Measurements from ENCODE around the gene CLDN6.

The CLDN6 gene

GRCh38 chr16:3025032-3026002 lies 7.3 kb upstream of the CLDN6 start:
- no peak for ATAC-seq
- Mint-ChIP-seq H3K27me3 (peaks cover 24% of the 10 kb centered on the region), H3K27ac (no peak overlapping the region), H3K4me1 (peaks cover 79% of the 10 kb centered on the region), H3K4me3 (peak overlapping the region; percentile 27 to 33), H3K9me3 (no peaks in the 10 kb centered on the region)
- DNase-seq, result no peak

GRCh38 chr16:3023669-3024478 lies 5.9 kb upstream of the CLDN6 start, which contains the start of the genes HCFC1R1 and THOC6:
Gene HCFC1R1 (minus strand): TSS chr16:3023942. CDS start chr16:3023941, 1 bp downstream.
Gene THOC6 (plus strand): TSS chr16:3024035. CDS start chr16:3024327, 292 bp downstream.
- H3K4me3 Mint-ChIP-seq, result peak within 1 kb of the TSS; percentile 85
- peak within 1 kb of the TSS; percentile 95 to 96 for H3K27ac Mint-ChIP-seq
- peaks cover 79% of the 10 kb centered on the region for H3K4me1 Mint-ChIP-seq
- H3K9me3 Mint-ChIP-seq, result no peaks in the 10 kb centered on the region
- DNase-seq (peak; percentile 95 to 96), ATAC-seq (peak; percentile 87)
- H3K27me3 Mint-ChIP-seq, result peaks cover 22% of the 10 kb centered on the region

- H3K27me3 Mint-ChIP-seq, result peaks cover 22% of the 10 kb centered on the region
- H3K4me1 Mint-ChIP-seq, result peaks cover 79% of the 10 kb centered on the region
- peak overlapping the region; percentile 8 to 75 for H3K27ac Mint-ChIP-seq
- peak overlapping the region; percentile 85 for H3K4me3 Mint-ChIP-seq
- DNase-seq (no peak), ATAC-seq (no peak)
- H3K9me3 Mint-ChIP-seq, result no peaks in the 10 kb centered on the region
These were observed 5.4 kb upstream of the CLDN6 start for GRCh38 chr16:3023415-3023668.

GRCh38 chr16:3022684-3023414 lies 4.9 kb upstream of the CLDN6 start:
- DNase-seq (no peak), ATAC-seq (no peak)
- Mint-ChIP-seq H3K9me3 (no peaks in the 10 kb centered on the region), H3K4me1 (peaks cover 79% of the 10 kb centered on the region), H3K27ac (peak overlapping the region in 1 of 2 donors; percentile 89), H3K27me3 (peaks cover 22% of the 10 kb centered on the region), H3K4me3 (peak overlapping the region; percentile 85)

- H3K27me3 Mint-ChIP-seq, result peaks cover 28% of the 10 kb centered on the region
- DNase-seq, result peak; percentile 77 to 85
- H3K4me3 Mint-ChIP-seq, result peak overlapping the region; percentile 85
- peak; percentile 39 for ATAC-seq
- no peaks in the 10 kb centered on the region for H3K9me3 Mint-ChIP-seq
- H3K4me1 Mint-ChIP-seq, result peaks cover 77% of the 10 kb centered on the region
- peak overlapping the region; percentile 65 to 96 for H3K27ac Mint-ChIP-seq
These were observed 4.3 kb upstream of the CLDN6 start for GRCh38 chr16:3022208-3022683.

- Mint-ChIP-seq H3K4me3 (peak overlapping the region; percentile 85), H3K27ac (peak overlapping the region; percentile 65 to 96), H3K27me3 (peaks cover 34% of the 10 kb centered on the region), H3K9me3 (no peaks in the 10 kb centered on the region), H3K4me1 (peaks cover 77% of the 10 kb centered on the region)
- DNase-seq, result peak; percentile 72 to 76
- peak; percentile 42 for ATAC-seq
These were observed 3.6 kb upstream of the CLDN6 start for GRCh38 chr16:3021449-3022207.

GRCh38 chr16:3020604-3021448 lies 2.8 kb upstream of the CLDN6 start:
- DNase-seq (peak; percentile 53 to 59), ATAC-seq (peak; percentile 40)
- Mint-ChIP-seq H3K27ac (peak overlapping the region; percentile 69 to 96), H3K27me3 (peaks cover 35% of the 10 kb centered on the region), H3K4me3 (peak overlapping the region; percentile 85), H3K9me3 (no peaks in the 10 kb centered on the region), H3K4me1 (peaks cover 76% of the 10 kb centered on the region)

- peaks cover 35% of the 10 kb centered on the region for H3K27me3 Mint-ChIP-seq
- no peaks in the 10 kb centered on the region for H3K9me3 Mint-ChIP-seq
- DNase-seq (peak; percentile 68 to 70), ATAC-seq (peak; percentile 29)
- peaks cover 70% of the 10 kb centered on the region for H3K4me1 Mint-ChIP-seq
- H3K4me3 Mint-ChIP-seq, result peak within 1 kb of the TSS; percentile 85
- peak within 1 kb of the TSS; percentile 69 to 96 for H3K27ac Mint-ChIP-seq
These were observed 2.2 kb upstream of the CLDN6 start, which contains the start of gene TNFRSF12A for GRCh38 chr16:3020247-3020603. Gene TNFRSF12A (plus strand): TSS chr16:3020368. CDS start chr16:3020398, 30 bp downstream.

- peaks cover 66% of the 10 kb centered on the region for H3K4me1 Mint-ChIP-seq
- ATAC-seq, result no peak
- peak overlapping the region; percentile 85 for H3K4me3 Mint-ChIP-seq
- no peaks in the 10 kb centered on the region for H3K9me3 Mint-ChIP-seq
- H3K27ac Mint-ChIP-seq, result no peak overlapping the region
- no peak for DNase-seq
- peaks cover 36% of the 10 kb centered on the region for H3K27me3 Mint-ChIP-seq
These were observed 1.7 kb upstream of the CLDN6 start for GRCh38 chr16:3019594-3020246.

GRCh38 chr16:3017344-3017743 lies 639 bp downstream of the CLDN6 start:
- H3K4me1 Mint-ChIP-seq, result peaks cover 48% of the 10 kb centered on the region
- no peak overlapping the region for H3K27ac Mint-ChIP-seq
- DNase-seq, result no peak
- no peak for ATAC-seq
- H3K9me3 Mint-ChIP-seq, result no peaks in the 10 kb centered on the region
- H3K4me3 Mint-ChIP-seq, result no peak overlapping the region
- peaks cover 59% of the 10 kb centered on the region for H3K27me3 Mint-ChIP-seq

- H3K27me3 Mint-ChIP-seq, result peaks cover 72% of the 10 kb centered on the region
- no peak for ATAC-seq
- no peak overlapping the region for H3K4me3 Mint-ChIP-seq
- no peak for DNase-seq
- H3K9me3 Mint-ChIP-seq, result no peaks in the 10 kb centered on the region
- H3K27ac Mint-ChIP-seq, result no peak overlapping the region
- peaks cover 36% of the 10 kb centered on the region for H3K4me1 Mint-ChIP-seq
These were observed 2.0 kb downstream of the CLDN6 start for GRCh38 chr16:3015865-3016521.

- ATAC-seq, result no peak
- H3K9me3 Mint-ChIP-seq, result no peaks in the 10 kb centered on the region
- peaks cover 26% of the 10 kb centered on the region for H3K4me1 Mint-ChIP-seq
- no peak overlapping the region for H3K4me3 Mint-ChIP-seq
- DNase-seq, result no peak
- H3K27me3 Mint-ChIP-seq, result peaks cover 68% of the 10 kb centered on the region
- H3K27ac Mint-ChIP-seq, result no peak overlapping the region
These were observed 3.0 kb downstream of the CLDN6 start for GRCh38 chr16:3014971-3015370.
